OCI-LY7 (cell line): ENCODE measurements around the gene DNMT1. TPM values are rescaled to one million over a fixed set of nuclear protein-coding genes. Genes with fewer than 3 reads are reported as not detected.

Experiments used
- BruUV-seq: library from RNA; stranded (reverse); fragments of 400-500 nt; replicated peaks from 2 replicates; lab custom pipeline; 2021; lab: Mats Ljungman, UMichigan
- CTCF ChIA-PET: fragments of 300-600 bp; sonication (Branson Sonifier 250); formaldehyde crosslinking; loops from one replicate; lab custom pipeline; 2022; ENCODE audit warnings: antibody characterized with exemption; ENCODE audit not compliant: unreplicated experiment; lab: Charles Lee
- POLR2A ChIA-PET: fragments of 300-600 bp; sonication (Branson Sonifier 250); formaldehyde crosslinking; loops from one replicate; lab custom pipeline; 2022; ENCODE audit warnings: antibody characterized with exemption; lab: Charles Lee
- DNase-seq: peaks from one replicate; pipeline ENCODE4 v3.0.0-alpha.2; 2015; ENCODE audit warnings: low spot score
- H2AFZ ChIP-seq: fragments of 200-600 bp; sonication (generic), shearing (Covaris generic); 2 replicates; pipeline ENCODE4 v1.6.1; 2014; ENCODE audit warnings: mild to moderate bottlenecking, antibody characterized with exemption, low read length, moderate library complexity
- H3K27ac ChIP-seq: fragments of 200-600 bp; sonication (generic); 2 replicates; pipeline ENCODE4 v1.5.1; 2014; ENCODE audit warnings: mixed run types, low read depth, mild to moderate bottlenecking, moderate library complexity, low read length, inconsistent platforms; ENCODE audit not compliant: poor library complexity, severe bottlenecking
- H3K36me3 ChIP-seq: fragments of 200-600 bp; sonication (generic); 2 replicates; pipeline ENCODE4 v1.6.1; 2014; ENCODE audit warnings: mild to moderate bottlenecking, antibody characterized with exemption, low read length, moderate library complexity, mixed read lengths; ENCODE audit not compliant: insufficient read depth
- H3K4me1 ChIP-seq: fragments of 200-600 bp; sonication (generic); 2 replicates; pipeline ENCODE4 v1.5.1; 2014; ENCODE audit warnings: mild to moderate bottlenecking, low read length; ENCODE audit not compliant: insufficient read depth, poor library complexity, severe bottlenecking
- H3K4me2 ChIP-seq: fragments of 200-600 bp; sonication (generic); 2 replicates; pipeline ENCODE4 v1.6.1; 2014; ENCODE audit warnings: mild to moderate bottlenecking, low read length
- H3K4me3 ChIP-seq: fragments of 200-600 bp; sonication (generic); 2 replicates; pipeline ENCODE4 v1.5.1; 2014; ENCODE audit warnings: mild to moderate bottlenecking, low read depth, low read length; ENCODE audit not compliant: poor library complexity, severe bottlenecking
- H3K79me2 ChIP-seq: fragments of 200-600 bp; sonication (generic); 2 replicates; pipeline ENCODE4 v1.6.1; 2016; ENCODE audit warnings: low read depth, mild to moderate bottlenecking, low read length, moderate library complexity, mixed read lengths; ENCODE audit not compliant: insufficient read depth
- H3K9me2 ChIP-seq: fragments of 200-600 bp; sonication (generic); 2 replicates; pipeline ENCODE4 v1.6.1; 2016; ENCODE audit warnings: mild to moderate bottlenecking, low read length, mixed read lengths; ENCODE audit not compliant: insufficient read depth
- H3K9me3 ChIP-seq: fragments of 200-600 bp; sonication (generic); 2 replicates; pipeline ENCODE4 v1.6.1; 2014; ENCODE audit warnings: mild to moderate bottlenecking, mixed run types, low read length, mixed read lengths
- H4K20me1 ChIP-seq: fragments of 200-600 bp; sonication (generic); 2 replicates; pipeline ENCODE4 v1.6.1; 2014; ENCODE audit warnings: mild to moderate bottlenecking, antibody characterized with exemption, low read length, moderate library complexity, mixed read lengths; ENCODE audit not compliant: insufficient read depth
- CTCF ChIP-seq: fragments of 200-600 bp; sonication (generic); conservative IDR thresholded peaks from 2 replicates; pipeline ENCODE4 v1.5.1; 2014; ENCODE audit warnings: mild to moderate bottlenecking, antibody characterized with exemption, low read length, moderate library complexity, mixed read lengths
- EZH2phosphoT487 ChIP-seq: fragments of 200-600 bp; sonication (generic); IDR thresholded peaks from 2 replicates; pipeline ENCODE4 v1.6.1; 2018; ENCODE audit warnings: low read depth, borderline replicate concordance, mild to moderate bottlenecking, mixed run types, antibody characterized with exemption, low read length, moderate library complexity, mixed read lengths
- intact Hi-C: fragments of 100-400 bp; cut with micrococcal nuclease; formaldehyde crosslinking; loops from one replicate; pipeline ENCODE4 v1.10.0; 2022; ENCODE audit not compliant: unreplicated experiment
- total RNA-seq, 2 experiments: library from RNA; depleted of rRNA in 1 of 2; stranded (reverse); fragments of >200 nt in 1 of 2; shearing (Covaris generic) in 1 of 2; gene quantifications; 2 replicates each; pipeline ENCODE4 v1.2.3, GENCODE V29; 2014 to 2022

Gene DNMT1
- total RNA-seq, 2 experiments from 2014 or later: 329 to 680 TPM

GRCh38 chr19:10146142-10146541 is 48.6 kb downstream of the DNMT1 start:
- BruUV-seq: no TSS peak
- TF ChIP-seq EZH2phosphoT487 (no peak), CTCF (no peak)
- Histone ChIP-seq H3K27ac (no peak overlapping the region), H2AFZ (no peak overlapping the region), H3K36me3 (peaks cover 99% of the 10 kb centered on the region), H3K4me1 (no peaks in the 10 kb centered on the region), H3K9me3 (no peaks in the 10 kb centered on the region), H3K4me3 (no peak overlapping the region), H4K20me1 (peaks cover 5% of the 10 kb centered on the region; the same call in 1 of the 2 replicates), H3K9me2 (no peaks in the 10 kb centered on the region), H3K79me2 (no peaks in the 10 kb centered on the region; the same call in 1 of the 2 replicates), H3K4me2 (no peak overlapping the region)
- DNase-seq: no peak
- CTCF ChIA-PET: no interaction called here
- intact Hi-C loops: no loop called here
- POLR2A ChIA-PET: no interaction called here

GRCh38 chr19:10145031-10145430 is 49.7 kb downstream of the DNMT1 start:
- peaks cover 5% of the 10 kb centered on the region; the same call in 1 of the 2 replicates for H4K20me1 ChIP-seq
- no peaks in the 10 kb centered on the region for H3K9me3 ChIP-seq
- intact Hi-C loops: no loop called here
- no peak for DNase-seq
- H3K79me2 ChIP-seq: no peaks in the 10 kb centered on the region; the same call in 1 of the 2 replicates
- no TSS peak for BruUV-seq
- no peaks in the 10 kb centered on the region for H3K9me2 ChIP-seq
- H3K36me3 ChIP-seq: peaks cover 98% of the 10 kb centered on the region
- H3K4me3 ChIP-seq: no peak overlapping the region
- H2AFZ ChIP-seq: no peak overlapping the region
- CTCF ChIA-PET: interaction anchor here (0.6 kb wide), 1 partner anchor 45 kb away, joined by 3 read pairs; no protein-coding TSS in a partner anchor
- no peak overlapping the region for H3K4me2 ChIP-seq
- H3K4me1 ChIP-seq: no peaks in the 10 kb centered on the region
- no peak overlapping the region for H3K27ac ChIP-seq
- TF ChIP-seq EZH2phosphoT487: no peak
- no peak for TF ChIP-seq CTCF
- POLR2A ChIA-PET: no interaction called here

- no peaks in the 10 kb centered on the region for H3K9me2 ChIP-seq
- TF ChIP-seq CTCF (no peak), EZH2phosphoT487 (no peak)
- ChIA-PET POLR2A (no interaction called here), CTCF (no interaction called here)
- intact Hi-C loops: no loop called here
- H4K20me1 ChIP-seq: peaks cover 5% of the 10 kb centered on the region; the same call in 1 of the 2 replicates
- no peak overlapping the region for H2AFZ ChIP-seq
- no peaks in the 10 kb centered on the region for H3K4me1 ChIP-seq
- no peaks in the 10 kb centered on the region for H3K9me3 ChIP-seq
- no TSS peak for BruUV-seq
- no peaks in the 10 kb centered on the region; the same call in 1 of the 2 replicates for H3K79me2 ChIP-seq
- no peak overlapping the region for H3K27ac ChIP-seq
- no peak overlapping the region for H3K4me3 ChIP-seq
- peaks cover 98% of the 10 kb centered on the region for H3K36me3 ChIP-seq
- DNase-seq: no peak
- no peak overlapping the region for H3K4me2 ChIP-seq
These were observed 50.4 kb downstream of the DNMT1 start for GRCh38 chr19:10144361-10144760.
